Kasumi-1 (cell line): ENCODE data around the gene SRGAP3.

Source experiments
- DNase-seq, 2 experiments: peaks; one replicate each; lab custom pipeline; 2025; lab: John Stamatoyannopoulos, UW

The SRGAP3 gene

DNA sequence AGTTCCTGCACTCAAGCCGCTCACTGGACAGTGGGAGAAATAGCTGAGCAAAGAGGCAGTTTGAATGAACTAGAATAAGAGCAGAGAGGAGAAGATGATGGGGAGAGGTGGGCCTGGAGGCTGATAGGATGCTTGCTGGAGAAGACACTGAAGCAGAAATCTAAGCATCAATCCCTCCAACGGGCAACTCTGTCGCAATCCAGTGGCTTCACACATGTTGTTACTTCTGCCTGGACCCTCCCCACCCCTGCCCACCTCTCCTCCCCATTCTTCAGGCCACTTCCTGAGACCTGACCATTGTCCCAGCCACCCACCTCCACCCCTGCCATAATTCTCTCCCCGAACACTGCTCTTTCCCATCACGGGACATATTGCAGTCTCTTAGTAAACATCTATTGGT, 76.0 kb downstream of the SRGAP3 start:
- no peak for DNase-seq

DNA sequence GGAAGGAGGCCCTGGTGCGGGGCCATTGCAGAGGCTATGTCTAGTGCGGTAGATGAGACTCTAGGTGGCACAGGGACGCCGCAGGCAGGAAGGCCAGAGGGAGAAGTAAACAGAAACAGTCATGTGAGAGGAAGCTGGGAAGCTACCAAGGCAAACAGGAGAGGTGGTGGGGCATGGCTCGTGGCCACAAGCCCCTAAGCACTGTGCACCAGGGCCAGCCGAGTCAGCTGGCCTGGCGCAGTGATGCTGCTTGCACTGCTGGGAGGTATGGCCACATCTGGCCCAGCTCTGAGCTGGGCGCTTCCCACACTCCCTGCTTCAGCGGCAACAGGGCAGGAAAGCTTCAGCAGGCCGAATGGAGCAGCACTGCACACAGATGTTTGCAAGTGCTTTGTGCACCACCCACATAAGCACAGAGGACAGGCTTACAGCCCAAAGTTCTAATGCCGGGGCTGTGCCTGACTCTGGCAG, 76.6 kb downstream of the SRGAP3 start:
- DNase-seq, result no peak

DNA sequence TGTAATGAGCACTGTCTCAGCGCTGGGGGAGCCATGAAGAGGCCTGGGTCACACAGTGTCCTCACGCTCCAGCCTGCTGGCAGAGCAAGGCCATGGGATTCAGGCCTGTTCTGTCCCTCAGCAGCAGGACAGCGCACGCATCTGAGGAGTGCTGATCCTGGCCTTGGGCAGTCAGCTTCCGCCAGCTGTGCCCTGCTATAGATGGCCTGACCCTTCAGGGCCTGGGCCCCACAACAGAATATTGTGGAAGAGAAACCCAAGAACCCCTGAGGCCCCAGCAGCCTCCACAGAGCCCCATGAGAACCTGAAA, 78.6 kb downstream of the SRGAP3 start:
- no peak for DNase-seq

DNA sequence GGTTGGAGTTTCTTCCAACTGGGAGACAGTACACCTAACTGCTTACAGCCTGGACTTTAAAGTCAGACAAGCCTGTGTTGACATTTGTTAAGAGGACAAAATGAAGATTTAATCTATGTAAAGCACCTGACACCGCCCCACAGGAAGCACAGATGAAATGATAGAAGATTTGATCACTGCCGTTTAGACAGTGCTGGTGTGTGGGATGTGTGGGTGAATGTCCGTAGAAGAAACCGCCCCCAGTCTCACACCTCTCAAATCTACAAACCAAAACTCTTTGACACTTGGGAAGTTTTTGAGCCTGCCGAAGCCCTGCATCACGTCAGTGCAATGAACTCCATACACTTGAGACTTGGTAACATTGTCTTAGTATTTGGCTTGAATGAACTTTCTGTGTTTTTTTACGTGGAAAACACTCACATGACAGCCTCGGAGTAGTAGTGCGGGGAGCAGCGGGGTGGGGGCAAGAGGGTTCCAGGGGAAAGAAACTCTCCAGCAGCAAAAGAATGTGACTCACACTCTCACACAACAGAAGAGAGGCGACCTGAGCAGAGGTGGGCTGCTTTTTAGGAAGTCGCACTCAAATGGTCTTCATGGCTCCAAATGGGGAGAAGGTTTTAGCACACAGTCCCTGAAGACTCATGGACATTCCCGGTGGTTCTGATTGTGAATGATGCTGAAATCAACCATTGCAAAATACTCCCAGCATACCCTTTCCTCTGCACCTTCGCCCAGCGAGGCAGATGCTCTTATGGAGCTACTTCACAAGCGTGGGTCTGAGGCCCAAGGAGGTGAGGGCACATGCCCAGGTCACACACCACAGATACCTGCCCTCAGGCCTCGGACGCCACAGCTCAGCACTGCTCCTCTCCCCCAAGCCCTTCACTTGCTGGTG, 79.2 kb downstream of the SRGAP3 start:
- DNase-seq, result no peak

DNA sequence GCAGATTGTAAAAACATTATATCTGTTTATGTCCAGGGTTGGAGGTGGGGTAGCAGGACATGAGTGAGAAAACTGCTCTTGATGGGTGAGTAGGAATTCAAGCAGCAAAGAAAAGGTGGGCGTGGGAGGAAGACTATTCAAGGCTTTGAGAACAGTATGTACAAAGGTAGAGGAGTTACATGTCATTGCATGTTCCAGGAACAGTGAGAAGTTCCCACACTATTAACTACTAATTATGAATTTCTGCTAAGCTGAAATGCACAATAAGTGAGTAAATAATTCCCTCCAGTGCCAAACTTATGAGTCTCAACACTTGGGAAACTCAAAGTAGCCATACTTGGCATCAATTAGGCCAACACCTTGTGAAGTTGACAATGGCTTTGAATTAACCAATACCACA, 80.1 kb downstream of the SRGAP3 start:
- DNase-seq, result no peak

DNA sequence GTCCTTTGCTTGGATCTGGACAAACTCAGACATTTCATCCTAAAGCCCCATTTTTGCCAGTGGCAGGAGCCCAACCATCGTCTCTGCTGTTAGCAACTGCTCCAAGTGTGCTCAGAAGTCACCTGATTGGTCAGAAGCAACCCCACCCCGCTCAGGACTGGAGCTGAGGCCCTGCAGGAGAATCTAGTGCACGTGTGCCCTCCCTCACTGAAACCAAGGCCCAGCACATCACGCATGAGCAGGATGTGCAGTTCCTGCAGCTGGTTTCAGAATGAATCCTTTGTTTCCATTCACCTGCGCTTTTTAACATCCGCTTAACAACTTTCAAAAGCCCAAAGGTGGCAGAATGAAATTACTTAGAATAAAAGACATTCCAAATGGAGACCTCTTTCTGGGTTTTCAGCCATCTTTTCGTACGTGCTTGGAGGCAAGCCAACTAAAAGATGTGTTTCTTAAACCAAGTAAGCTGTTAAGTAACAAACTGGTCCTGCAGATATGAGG, 81.2 kb downstream of the SRGAP3 start:
- DNase-seq, result no peak

DNA sequence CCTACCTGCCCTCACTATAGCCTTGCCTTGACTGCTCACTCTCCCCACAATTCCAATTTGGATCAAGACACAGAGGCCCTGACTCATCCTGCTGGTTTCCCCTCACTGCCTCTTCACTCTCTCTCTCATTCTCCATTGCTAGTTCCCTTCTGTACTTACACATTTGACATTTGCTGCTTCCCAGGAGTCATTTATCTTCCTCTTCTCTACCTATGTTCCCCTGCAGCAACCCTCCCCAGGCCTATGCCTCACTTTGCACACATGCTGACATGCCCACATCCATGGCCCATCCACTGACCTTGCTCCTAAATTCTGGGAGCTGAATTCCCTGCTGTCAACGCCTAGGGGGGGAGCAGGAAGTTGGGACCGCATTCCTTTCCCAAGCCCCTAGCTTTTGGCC, 82.2 kb downstream of the SRGAP3 start:
- no peak for DNase-seq

DNA sequence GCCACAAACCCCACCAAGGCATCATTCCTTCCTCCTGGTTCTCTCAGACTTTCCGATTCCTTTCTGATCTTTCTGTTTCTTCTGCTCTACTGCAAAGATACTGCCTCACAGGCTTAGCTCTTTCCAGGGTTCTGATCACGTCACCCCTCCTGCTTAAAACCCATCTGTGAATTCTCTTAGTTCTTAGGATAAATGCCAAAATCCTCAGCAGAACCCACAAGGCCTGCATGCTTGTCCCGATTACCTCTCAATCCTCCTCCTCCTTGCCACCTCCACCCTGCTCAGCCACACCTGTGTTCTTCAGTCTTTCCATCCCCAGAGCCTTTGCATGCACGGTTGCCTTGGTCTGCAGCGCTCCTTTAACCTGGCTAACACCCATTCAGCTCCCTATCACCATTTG, 84.0 kb downstream of the SRGAP3 start:
- no peak for DNase-seq

DNA sequence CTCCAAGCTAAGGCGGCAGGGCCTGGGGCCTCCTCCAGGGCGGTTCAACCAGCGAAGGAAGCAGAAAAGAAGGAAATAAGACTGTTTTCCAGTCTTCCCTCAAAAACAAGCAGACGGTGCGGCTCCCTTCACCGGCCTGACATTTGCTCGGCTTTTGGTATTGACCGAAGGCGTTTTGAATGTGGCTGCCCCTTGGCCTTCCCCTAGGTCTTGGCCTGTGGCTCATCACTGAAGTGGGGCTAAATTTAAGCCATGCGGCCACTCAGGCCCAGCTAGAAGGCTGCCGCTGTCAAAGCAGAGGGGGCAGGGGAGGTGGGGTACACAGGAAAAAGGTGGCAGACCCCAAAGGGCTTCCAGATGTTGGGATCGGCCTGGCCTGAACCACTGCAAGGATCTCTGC, 86.2 kb downstream of the SRGAP3 start:
- DNase-seq, result no peak

DNA sequence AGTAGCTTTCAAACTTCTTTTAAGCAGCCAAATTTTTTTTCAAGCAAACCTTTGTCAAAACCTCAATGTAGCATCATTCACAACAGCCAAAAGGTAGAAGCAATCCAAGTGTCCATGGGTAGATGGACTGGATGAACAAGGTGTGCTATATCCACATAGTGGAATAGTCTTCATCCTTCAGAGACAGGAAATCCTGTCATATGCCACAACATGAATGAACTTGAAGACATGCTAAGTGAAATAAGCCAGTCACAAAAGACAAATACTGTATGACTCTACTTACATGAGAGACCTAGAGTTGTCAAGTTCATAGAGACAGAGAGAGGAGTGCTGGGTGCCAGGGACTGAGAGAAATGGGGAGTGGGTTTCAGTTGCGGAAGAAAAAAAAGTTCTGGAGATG, 87.6 kb downstream of the SRGAP3 start:
- no peak for DNase-seq

DNA sequence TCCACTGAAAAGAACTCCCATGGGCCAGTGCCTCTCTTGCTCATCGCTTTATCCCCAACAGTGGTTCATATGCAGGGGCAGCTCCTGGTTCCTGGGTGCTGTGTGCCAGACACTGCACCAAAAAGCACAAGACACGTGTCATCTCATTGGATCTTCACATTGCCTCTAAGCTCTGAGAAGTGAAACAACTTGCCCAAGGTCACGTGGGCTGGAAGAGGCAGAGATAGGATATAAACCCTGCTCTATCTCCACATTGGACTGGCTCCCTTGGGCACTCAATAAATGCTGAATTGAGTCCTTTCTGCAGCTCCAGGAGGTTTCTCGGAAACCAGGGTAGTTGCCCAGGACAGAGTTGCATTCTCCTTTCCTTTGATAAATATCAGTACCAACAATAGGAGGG, 88.1 kb downstream of the SRGAP3 start:
- DNase-seq, result no peak

DNA sequence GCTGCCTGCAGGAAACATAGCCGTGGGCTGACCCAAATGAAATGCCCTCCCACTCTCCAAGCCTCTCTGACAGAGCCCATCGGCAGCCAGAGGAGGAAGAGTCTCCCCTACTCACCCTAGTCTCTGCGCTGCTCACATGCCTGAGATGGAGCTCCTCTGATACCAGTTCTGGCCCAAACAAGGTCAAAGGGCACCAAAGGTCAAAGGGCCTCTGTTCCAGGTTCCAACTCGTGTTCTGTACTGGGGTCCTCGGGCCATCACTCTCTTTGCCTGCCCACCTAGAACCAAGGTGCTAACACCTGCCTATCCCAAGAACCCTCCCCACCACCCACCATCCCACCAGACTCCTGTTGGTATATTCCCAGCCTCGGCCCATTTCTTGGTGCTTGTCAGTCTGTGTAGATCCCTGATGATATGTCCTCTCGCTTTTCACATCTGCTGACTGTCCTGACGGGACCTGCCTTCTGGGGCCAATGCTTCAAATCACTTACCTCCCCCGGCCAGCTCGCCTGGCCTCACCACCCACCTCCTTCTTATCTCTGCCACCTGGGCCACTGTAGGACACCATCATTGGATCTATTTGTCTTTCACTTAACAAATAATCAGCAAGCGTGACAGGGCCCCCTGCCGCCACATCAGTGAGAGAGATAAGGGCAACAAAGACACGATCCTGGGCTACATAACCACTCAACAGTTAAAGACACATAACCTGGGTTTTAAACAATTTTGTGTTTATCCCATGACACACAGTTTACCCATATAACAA, 90.4 kb downstream of the SRGAP3 start:
- DNase-seq, result no peak

DNA sequence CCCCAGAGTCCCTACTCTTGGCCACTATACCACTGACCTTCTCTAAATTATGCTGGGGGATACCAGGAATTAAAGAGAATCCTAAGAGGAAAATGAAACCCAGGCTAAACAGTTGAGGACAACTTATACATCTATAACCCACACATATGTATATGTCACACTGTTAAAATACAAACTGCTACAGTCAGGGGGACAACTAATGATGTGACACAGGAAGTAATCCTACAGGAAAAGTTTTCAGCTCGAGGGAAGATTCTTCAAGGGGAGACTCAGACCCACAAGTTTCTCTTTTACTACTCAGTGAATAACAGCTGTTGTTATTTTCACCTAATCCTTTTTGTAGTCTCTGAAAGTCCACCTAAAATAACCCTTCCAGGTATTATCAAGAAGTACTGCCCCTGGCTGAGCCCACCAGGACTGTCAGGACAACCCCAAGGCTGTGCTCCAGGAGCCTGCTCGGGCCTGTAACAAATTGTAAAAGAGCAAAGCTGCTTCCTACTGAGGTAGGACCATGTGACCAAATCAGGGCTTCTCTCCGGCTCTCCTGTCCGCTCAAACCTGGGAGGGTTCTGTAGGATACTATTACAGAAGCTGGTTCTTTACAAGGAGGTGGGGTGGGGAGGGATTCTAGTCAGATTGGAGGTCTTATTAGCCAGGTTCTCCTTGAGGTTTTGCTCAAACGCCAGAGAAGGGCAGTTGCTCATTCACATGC, 91.6 kb downstream of the SRGAP3 start:
- DNase-seq, result no peak

DNA sequence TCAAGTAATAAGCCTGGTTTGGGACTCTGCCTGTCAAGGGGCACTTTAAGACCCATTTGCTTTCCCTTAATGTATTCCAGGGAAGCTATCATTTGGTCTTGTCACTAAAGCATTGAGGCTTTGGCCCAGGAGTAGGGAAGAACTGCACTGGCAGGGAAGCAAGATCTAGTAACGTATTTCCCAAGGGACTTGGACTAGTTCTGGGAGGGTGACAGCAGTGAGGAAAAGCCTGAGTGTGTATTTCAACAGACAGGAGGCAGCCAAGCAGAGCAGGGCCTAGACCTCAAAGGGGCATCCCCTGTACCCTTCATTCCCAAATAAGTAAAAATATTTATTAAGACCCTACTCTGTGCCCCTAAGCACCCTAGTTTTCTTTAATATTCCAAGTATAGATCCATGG, 92.8 kb downstream of the SRGAP3 start:
- DNase-seq, result no peak

DNA sequence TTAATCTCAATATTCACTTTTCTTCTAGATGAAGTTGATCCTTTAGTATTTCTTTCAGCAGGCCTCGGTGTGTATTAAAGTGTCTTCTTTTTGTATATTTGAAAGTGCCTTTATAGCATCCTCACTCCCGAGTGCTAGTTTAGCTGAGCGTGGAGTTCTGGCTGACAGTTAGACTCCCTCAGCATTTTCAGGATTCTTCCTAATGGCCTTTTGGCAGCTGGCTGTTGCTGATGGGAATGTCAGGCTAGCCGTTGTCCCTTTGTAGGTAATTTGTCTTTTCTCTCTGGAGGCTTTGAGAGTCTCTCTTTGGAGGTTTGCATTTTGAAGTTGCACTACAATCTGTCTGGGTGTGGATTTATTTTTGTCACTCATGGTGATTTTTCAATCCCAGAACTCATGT, 94.4 kb downstream of the SRGAP3 start:
- DNase-seq, result no peak

DNA sequence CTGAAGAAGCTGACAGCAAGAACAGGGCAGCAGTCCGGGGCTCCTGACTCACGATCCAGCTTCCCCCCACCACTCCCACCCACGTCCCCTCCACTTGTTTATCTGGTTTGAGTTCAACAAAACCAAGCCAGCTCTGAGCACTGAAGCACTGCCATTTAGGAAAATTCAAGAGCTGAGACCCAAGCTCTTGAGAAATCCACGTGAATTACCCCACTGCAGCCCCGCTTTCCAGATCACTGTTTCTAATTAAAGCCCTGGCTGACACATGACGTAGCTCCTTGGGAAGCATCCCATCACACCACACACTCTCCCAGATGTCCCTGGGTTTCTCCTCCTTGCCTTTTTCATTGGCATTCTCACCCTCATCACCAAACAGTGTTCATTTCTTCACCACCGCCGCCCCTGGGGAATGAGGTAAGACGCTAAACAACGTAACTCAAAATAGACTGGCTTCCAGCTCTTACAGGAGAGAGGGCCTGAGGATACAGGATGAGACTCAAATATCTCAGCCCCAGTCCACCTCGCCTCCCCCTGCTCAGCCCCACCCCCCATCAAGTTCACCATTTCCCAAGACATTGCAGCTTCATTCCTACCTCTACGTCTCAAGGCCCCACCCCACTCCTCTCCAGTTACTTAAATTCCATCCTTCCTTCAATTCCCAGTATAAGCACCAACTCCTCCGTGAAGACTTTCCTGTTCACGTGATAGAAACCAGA, 95.4 kb downstream of the SRGAP3 start:
- no peak for DNase-seq

DNA sequence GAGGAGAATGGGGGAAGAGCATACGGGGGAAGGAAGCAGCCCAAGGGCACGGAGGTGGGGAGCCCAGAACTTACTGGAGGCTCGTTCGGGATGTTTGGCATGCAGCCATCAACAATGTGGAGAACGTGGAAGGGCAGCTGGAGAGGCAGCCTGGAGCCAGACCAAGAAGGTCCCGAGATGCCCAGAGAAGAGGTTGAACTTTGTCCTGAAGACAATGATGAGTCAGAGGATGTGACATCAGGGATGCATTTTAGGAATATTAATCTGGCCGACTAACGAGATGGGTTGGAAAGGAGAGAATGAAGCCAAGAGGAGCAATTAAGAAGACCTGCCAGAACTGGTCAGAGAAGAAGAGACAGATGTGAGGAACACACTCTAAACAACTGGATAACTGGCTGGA, 98.2 kb downstream of the SRGAP3 start:
- DNase-seq, result no peak

DNA sequence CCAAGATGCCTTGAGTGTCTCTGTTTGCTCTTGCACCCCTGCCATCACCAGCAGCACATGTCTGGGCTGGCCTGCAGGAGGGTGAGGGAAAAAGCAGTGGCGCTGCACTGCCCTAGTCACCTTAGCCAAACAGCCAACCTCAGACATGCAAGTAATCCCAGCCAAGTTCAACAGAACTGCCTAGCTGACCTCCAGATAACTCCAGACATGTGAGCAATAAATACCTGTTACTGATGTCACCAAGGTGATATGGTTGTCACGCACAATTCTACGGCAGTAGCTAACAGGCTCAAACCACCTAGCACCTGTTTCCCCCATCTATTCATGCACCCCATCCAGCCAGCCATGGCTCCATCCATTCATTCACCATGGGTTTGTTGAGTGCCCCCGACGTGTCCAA, 99.9 kb downstream of the SRGAP3 start:
- no peak for DNase-seq

DNA sequence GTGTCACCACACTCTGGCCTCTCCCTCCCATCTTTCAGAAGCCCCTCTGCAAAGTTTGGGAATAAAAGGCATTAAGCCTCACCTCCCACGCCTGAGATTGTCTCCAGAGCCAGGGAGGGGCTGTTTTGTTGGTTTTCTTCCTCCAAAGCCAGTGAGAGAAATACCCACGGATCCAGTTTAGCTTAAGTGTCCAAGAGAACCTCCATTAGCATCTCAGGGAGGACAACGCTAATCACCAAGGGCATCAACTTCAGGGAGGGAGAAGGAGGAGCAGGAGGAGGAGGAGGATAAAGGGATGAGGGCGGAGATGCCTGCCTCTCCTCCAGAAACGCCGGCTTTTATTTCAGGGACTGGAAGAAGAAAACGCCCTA, 101.6 kb downstream of the SRGAP3 start:
- no peak for DNase-seq

DNA sequence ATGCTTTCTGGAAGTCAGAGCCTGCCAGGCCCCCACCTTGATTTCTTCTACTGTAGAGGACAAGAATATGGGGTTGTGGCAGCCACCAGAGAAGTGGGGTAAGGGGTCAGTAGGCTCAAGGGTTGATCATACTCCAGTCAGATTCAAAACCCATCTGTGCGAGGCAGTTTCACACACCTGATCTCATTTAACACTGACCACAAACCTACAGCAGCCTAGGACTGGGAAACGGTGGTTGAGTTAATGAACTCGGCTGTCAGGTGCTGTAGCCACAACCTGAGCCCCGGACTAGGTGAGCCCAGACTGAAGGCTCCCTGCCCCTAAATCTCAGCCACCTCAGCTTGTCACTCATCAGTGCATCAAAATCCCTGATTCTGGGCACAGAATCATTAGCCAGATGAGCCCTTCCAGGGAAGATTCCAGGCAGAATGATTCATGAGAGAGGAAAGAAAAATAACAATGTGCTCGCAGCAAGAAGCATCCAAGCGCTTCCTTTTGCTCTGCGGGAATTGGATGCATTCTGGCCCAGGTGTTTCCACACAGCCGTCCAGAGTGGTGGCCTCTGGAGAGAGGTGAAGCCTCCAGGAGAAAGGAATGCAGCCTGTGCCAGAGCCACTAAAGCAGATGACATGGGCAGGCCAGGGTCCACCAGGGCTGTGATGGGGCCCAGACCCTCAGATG, 102.1 kb downstream of the SRGAP3 start:
- DNase-seq, result no peak

DNA sequence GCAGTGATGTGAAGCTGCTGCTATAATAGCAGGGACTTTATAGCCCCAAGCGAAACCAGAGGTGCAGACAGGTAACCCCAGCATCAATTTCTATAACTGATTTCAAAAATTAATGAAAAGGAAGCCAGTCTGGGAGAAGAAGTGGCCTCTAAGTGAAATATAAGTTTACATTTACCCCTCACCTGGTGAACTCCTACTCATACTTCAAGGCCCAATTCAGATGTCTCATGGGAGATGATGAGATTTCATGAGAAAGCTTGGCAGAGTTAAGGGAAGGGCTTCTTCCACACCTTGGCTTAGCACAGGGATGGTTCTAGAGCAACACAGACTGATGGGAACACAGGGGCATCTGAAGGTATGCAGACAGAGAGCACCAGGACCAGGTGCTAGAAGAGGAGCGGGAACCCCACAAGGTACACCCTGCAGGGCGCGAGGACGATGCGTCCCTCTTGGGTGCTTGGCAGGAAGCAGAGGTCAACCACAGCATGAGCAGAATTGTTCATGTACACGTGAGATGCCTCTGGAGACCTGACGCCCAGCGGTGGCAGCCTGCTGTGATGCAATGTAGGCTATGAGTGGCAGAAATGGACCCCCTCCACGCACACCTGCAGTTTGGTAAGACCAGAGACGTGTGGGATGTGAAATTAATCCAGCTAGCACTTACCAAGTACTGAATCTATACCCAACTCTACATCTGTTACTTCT, 102.9 kb downstream of the SRGAP3 start:
- DNase-seq, result no peak
